H1 (cell line): ENCODE measurements around the gene MMP11. TPM values are rescaled to one million over a fixed set of nuclear protein-coding genes. Genes with fewer than 3 reads are reported as not detected.

Experiments used
- CHD1 ChIP-seq: IDR thresholded peaks from 2 replicates; pipeline ENCODE4 v1.6.1; 2012; ENCODE audit warnings: low read depth, low read length, improper control_type of control experiment
- GABPA ChIP-seq: IDR thresholded peaks from 2 replicates; pipeline ENCODE4 v1.6.1; 2011; ENCODE audit warnings: mild to moderate bottlenecking, low read length, moderate library complexity, borderline replicate concordance; ENCODE audit not compliant: insufficient read depth
- SP2 ChIP-seq: IDR thresholded peaks from 2 replicates; pipeline ENCODE4 v1.6.1; 2012; ENCODE audit warnings: mild to moderate bottlenecking, low read length, inconsistent platforms
- SRF ChIP-seq: IDR thresholded peaks from 2 replicates; pipeline ENCODE4 v1.6.1; 2011; ENCODE audit warnings: mild to moderate bottlenecking, low read depth, low read length, moderate library complexity
- polyA plus RNA-seq, 7 experiments: library from polyadenylated mRNA; depleted of rRNA in 3 of 7; stranded (reverse) in 5 of 7; unstranded in 2 of 7; fragments of >200 nt in 5 of 7; fragments of 200-250 nt in 2 of 7; gene quantifications; 1 replicate in 5 of 7; 2 replicates in 1 of 7; 4 replicates in 1 of 7; pipeline versions ENCODE4 v1.2.1 to v1.2.3, GENCODE V29; 2011 to 2013; ENCODE audit warnings: missing spikeins in 2 of 7, mixed read lengths in 2 of 7
- total RNA-seq: library from RNA; stranded (reverse); fragmentation: NEBNext Ultra II Directional; extraction: Animal tissue kit (Norgen Biotek cat#: 25700); gene quantifications from 2 replicates; pipeline ENCODE4 v1.2.1, GENCODE V29; 2021

MMP11 gene
- total and polyA plus RNA-seq, 2 of the 8 experiments (the other 6 are each of a cell fraction or from before 2014, with no cell fraction given), result 10.2 to 18.3 TPM

DNA sequence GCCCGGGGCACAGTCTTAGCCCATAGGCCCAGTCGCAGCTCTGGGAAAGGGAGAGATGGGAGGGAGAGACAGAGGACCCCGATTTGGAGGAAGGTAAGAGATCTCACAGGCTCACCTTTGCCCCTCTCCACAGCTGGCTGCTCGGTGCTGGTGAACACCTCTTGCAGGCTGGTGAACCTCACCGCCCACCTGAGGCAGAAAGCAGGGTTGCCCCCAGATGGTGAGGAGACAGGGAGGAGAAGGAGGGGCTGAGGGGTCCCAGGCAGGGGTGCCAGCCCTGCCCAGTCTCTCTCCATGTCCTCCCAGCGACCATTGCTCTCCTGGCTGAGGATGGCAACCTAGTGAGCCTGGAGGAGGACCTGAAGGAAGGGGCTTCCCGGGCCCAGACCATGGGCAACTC is 8.7 kb upstream of the MMP11 start (continued):
- no peak for TF ChIP-seq GABPA
- no peak for TF ChIP-seq SRF
- no peak for TF ChIP-seq CHD1
- TF ChIP-seq SP2, result no peak
- TF ChIP-seq, all 59 proteins: peak for 0
